Measurements from ENCODE around the gene AP2S1. TPM values are rescaled to one million over a fixed set of nuclear protein-coding genes. Genes with fewer than 3 reads are reported as not detected.
A peak's percentile ranks its signal among the peaks of the same experiment; 100 is the strongest.
"Not testable (repeated sequence)": the region's sequence is repeated elsewhere in the genome, so short reads cannot be mapped to it uniquely, and the experiment has no call there.

The AP2S1 gene
- total RNA-seq, 2 experiments from 2014 or later, result 79.3 to 110 TPM

GRCh38 chr19:46825731-46826055 is 25.0 kb downstream of the AP2S1 start:
- H3K4me1 ChIP-seq (ENCODE audit: insufficient read depth, low read length, poor library complexity, severe bottlenecking), result peaks cover 30% of the 10 kb centered on the region

GRCh38 chr19:46824890-46825730 is 25.5 kb downstream of the AP2S1 start:
- Histone ChIP-seq H3K9me3 (ENCODE audit: low read length) (no peaks in the 10 kb centered on the region; the same call in 1 of the 2 replicates), H3K4me3 (ENCODE audit: low read depth, low read length, poor library complexity, severe bottlenecking) (no peak overlapping the region), H3K36me3 (ENCODE audit: insufficient read depth, low read length) (no peaks in the 10 kb centered on the region), H3K4me1 (ENCODE audit: insufficient read depth, low read length, poor library complexity, severe bottlenecking) (peaks cover 31% of the 10 kb centered on the region), H3K79me2 (ENCODE audit: insufficient read depth, low read depth, low read length) (no peaks in the 10 kb centered on the region), H4K20me1 (ENCODE audit: insufficient read depth, low read length) (no peaks in the 10 kb centered on the region), H2AFZ (ENCODE audit: low read length) (peak overlapping the region; percentile 24; the same call in 1 of the 2 replicates), H3K27ac (ENCODE audit: low read depth, low read length, poor library complexity, severe bottlenecking) (peak overlapping the region; percentile 5), H3K9me2 (ENCODE audit: insufficient read depth, low read length) (no peaks in the 10 kb centered on the region), H3K4me2 (ENCODE audit: low read length) (peak overlapping the region; percentile 2; the same call in 1 of the 2 replicates)
- POLR2A ChIA-PET, result interaction anchor here (0.8 kb wide), 1 partner anchor 20 kb away, joined by 3 read pairs; no protein-coding TSS in a partner anchor
- TF ChIP-seq CTCF (conservative IDR thresholded peaks at IDR 0.05; ENCODE audit: low read length) (peak; percentile 42; the same call in 1 of the 2 replicates), EZH2phosphoT487 (IDR thresholded peaks at IDR 0.05; ENCODE audit: borderline replicate concordance, low read depth, low read length) (no peak)
- intact Hi-C loops (cut with micrococcal nuclease; ENCODE audit: unreplicated experiment), result loop anchor here (2.0 to 5.0 kb wide), 2 partner anchors 38 to 68 kb away; no protein-coding TSS in a partner anchor
- DNase-seq (ENCODE audit: low spot score), result peak; percentile 37
- no TSS peak for BruUV-seq (replicated peaks)
- CTCF ChIA-PET (ENCODE audit: unreplicated experiment), result no interaction called here

More at GRCh38 chr19:46825731-46826055, 25.0 kb downstream of the AP2S1 start:
- H3K79me2 ChIP-seq (ENCODE audit: insufficient read depth, low read depth, low read length), result no peaks in the 10 kb centered on the region
- no peaks in the 10 kb centered on the region; the same call in 1 of the 2 replicates for H3K9me3 ChIP-seq (ENCODE audit: low read length)
- no peaks in the 10 kb centered on the region for H3K9me2 ChIP-seq (ENCODE audit: insufficient read depth, low read length)
- peak overlapping the region; percentile 24; the same call in 1 of the 2 replicates for H2AFZ ChIP-seq (ENCODE audit: low read length)
- no peak for DNase-seq (ENCODE audit: low spot score)
- no peak overlapping the region for H3K4me2 ChIP-seq (ENCODE audit: low read length)
- BruUV-seq (replicated peaks), result no TSS peak
- intact Hi-C loops (cut with micrococcal nuclease; ENCODE audit: unreplicated experiment), result loop anchor here (2.0 kb wide), 1 partner anchor 39 kb away; no protein-coding TSS in a partner anchor
- no peaks in the 10 kb centered on the region for H3K36me3 ChIP-seq (ENCODE audit: insufficient read depth, low read length)
- ChIA-PET POLR2A (no interaction called here), CTCF (ENCODE audit: unreplicated experiment) (no interaction called here)
- no peak overlapping the region for H3K27ac ChIP-seq (ENCODE audit: low read depth, low read length, poor library complexity, severe bottlenecking)
- TF ChIP-seq EZH2phosphoT487 (IDR thresholded peaks at IDR 0.05; ENCODE audit: borderline replicate concordance, low read depth, low read length) (no peak), CTCF (conservative IDR thresholded peaks at IDR 0.05; ENCODE audit: low read length) (no peak)
- no peaks in the 10 kb centered on the region for H4K20me1 ChIP-seq (ENCODE audit: insufficient read depth, low read length)
- H3K4me3 ChIP-seq (ENCODE audit: low read depth, low read length, poor library complexity, severe bottlenecking), result no peak overlapping the region

- Histone ChIP-seq H3K4me1 (ENCODE audit: insufficient read depth, low read length, poor library complexity, severe bottlenecking) (peaks cover 31% of the 10 kb centered on the region), H3K79me2 (ENCODE audit: insufficient read depth, low read depth, low read length) (no peaks in the 10 kb centered on the region), H4K20me1 (ENCODE audit: insufficient read depth, low read length) (no peaks in the 10 kb centered on the region), H3K36me3 (ENCODE audit: insufficient read depth, low read length) (no peaks in the 10 kb centered on the region), H3K9me2 (ENCODE audit: insufficient read depth, low read length) (no peaks in the 10 kb centered on the region), H3K9me3 (ENCODE audit: low read length) (no peaks in the 10 kb centered on the region; the same call in 1 of the 2 replicates), H3K4me3 (ENCODE audit: low read depth, low read length, poor library complexity, severe bottlenecking) (no peak overlapping the region), H3K4me2 (ENCODE audit: low read length) (no peak overlapping the region), H2AFZ (ENCODE audit: low read length) (no peak overlapping the region), H3K27ac (ENCODE audit: low read depth, low read length, poor library complexity, severe bottlenecking) (no peak overlapping the region)
- BruUV-seq (replicated peaks), result no TSS peak
- DNase-seq (ENCODE audit: low spot score), result no peak
- intact Hi-C loops (cut with micrococcal nuclease; ENCODE audit: unreplicated experiment), result loop anchor here (5.0 kb wide), 1 partner anchor 66 kb away; no protein-coding TSS in a partner anchor
- ChIA-PET CTCF (ENCODE audit: unreplicated experiment) (no interaction called here), POLR2A (no interaction called here)
- no peak for TF ChIP-seq EZH2phosphoT487 (IDR thresholded peaks at IDR 0.05; ENCODE audit: borderline replicate concordance, low read depth, low read length)
- TF ChIP-seq CTCF (conservative IDR thresholded peaks at IDR 0.05; ENCODE audit: low read length), result no peak
Observed at GRCh38 chr19:46823049-46823448, 27.6 kb downstream of the AP2S1 start.

- H2AFZ ChIP-seq (ENCODE audit: low read length), result peak overlapping the region; percentile 79; the same call in 1 of the 2 replicates
- DNase-seq (ENCODE audit: low spot score); POLR2A ChIA-PET; H3K36me3 ChIP-seq (ENCODE audit: insufficient read depth, low read length); H3K79me2 ChIP-seq (ENCODE audit: insufficient read depth, low read depth, low read length); H3K9me3 ChIP-seq (ENCODE audit: low read length); H3K9me2 ChIP-seq (ENCODE audit: insufficient read depth, low read length); H3K27ac ChIP-seq (ENCODE audit: low read depth, low read length, poor library complexity, severe bottlenecking); H3K4me2 ChIP-seq (ENCODE audit: low read length); CTCF ChIA-PET (ENCODE audit: unreplicated experiment); BruUV-seq (replicated peaks); H4K20me1 ChIP-seq (ENCODE audit: insufficient read depth, low read length); H3K4me3 ChIP-seq (ENCODE audit: low read depth, low read length, poor library complexity, severe bottlenecking): not testable (repeated sequence)
- peaks cover 31% of the 10 kb centered on the region for H3K4me1 ChIP-seq (ENCODE audit: insufficient read depth, low read length, poor library complexity, severe bottlenecking)
- intact Hi-C loops (cut with micrococcal nuclease; ENCODE audit: unreplicated experiment), result loop anchor here (5.0 kb wide), 1 partner anchor 65 kb away; no protein-coding TSS in a partner anchor
Observed at GRCh38 chr19:46822410-46822787, 28.2 kb downstream of the AP2S1 start.
